Neural cell (in vitro differentiated cells): ENCODE results near the gene STX16. TPM values are rescaled to one million over a fixed set of nuclear protein-coding genes. Genes with fewer than 3 reads are reported as not detected.

Source experiments
- H2AFZ ChIP-seq: fragments of 200-600, 300-800 bp; sonication (generic), shearing (Covaris generic); 2 replicates; pipeline ENCODE4 v1.6.0; 2014; ENCODE audit warnings: low read depth, mild to moderate bottlenecking, antibody characterized with exemption, low read length, moderate library complexity
- H3F3A ChIP-seq: fragments of 200-600 bp; shearing (Covaris generic); 2 replicates; pipeline ENCODE4 v1.6.1; 2016; ENCODE audit warnings: mild to moderate bottlenecking, moderate library complexity, mixed read lengths, antibody characterized with exemption, low read length; ENCODE audit not compliant: insufficient read depth, poor library complexity, severe bottlenecking
- H3K27ac ChIP-seq: fragments of 200-600, 300-800 bp; sonication (generic), shearing (Covaris generic); 2 replicates; pipeline ENCODE4 v1.5.1; 2014; ENCODE audit warnings: mild to moderate bottlenecking, low read length, moderate library complexity
- H3K27me3 ChIP-seq: fragments of 300-800, 200-600 bp; sonication (generic), shearing (Covaris generic); 2 replicates; pipeline ENCODE4 v1.6.0; 2014; ENCODE audit warnings: mild to moderate bottlenecking, low read depth, low read length, moderate library complexity; ENCODE audit not compliant: insufficient read depth
- H3K36me3 ChIP-seq: fragments of 300-800, 200-600 bp; sonication (generic), shearing (Covaris generic); 2 replicates; pipeline ENCODE4 v1.5.1; 2014; ENCODE audit warnings: mild to moderate bottlenecking, antibody characterized with exemption, low read length, moderate library complexity; ENCODE audit not compliant: insufficient read depth
- H3K4me2 ChIP-seq: fragments of 300-800, 200-600 bp; sonication (generic), shearing (Covaris generic); 2 replicates; pipeline ENCODE4 v1.6.0; 2014; ENCODE audit warnings: mild to moderate bottlenecking, low read length
- H3K4me3 ChIP-seq: fragments of 300-800, 200-600 bp; sonication (generic), shearing (Covaris generic); 2 replicates; pipeline ENCODE4 v1.5.1; 2014; ENCODE audit warnings: mild to moderate bottlenecking, low read length, moderate library complexity
- H3K79me2 ChIP-seq: fragments of 200-600 bp; shearing (Covaris generic); replicated peaks from 2 replicates; pipeline ENCODE4 v1.6.0; 2014; ENCODE audit warnings: mild to moderate bottlenecking, low read length, moderate library complexity; ENCODE audit not compliant: insufficient read depth
- H3K9ac ChIP-seq: fragments of 300-800, 200-600 bp; sonication (generic), shearing (Covaris generic); 2 replicates; pipeline ENCODE4 v1.6.1; 2016; ENCODE audit warnings: mild to moderate bottlenecking, low read length, mixed read lengths
- H3K9me2 ChIP-seq: fragments of 200-600 bp; shearing (Covaris generic); 2 replicates; pipeline ENCODE4 v1.6.1; 2016; ENCODE audit warnings: mild to moderate bottlenecking, low read length, mixed read lengths; ENCODE audit not compliant: insufficient read depth
- H3K9me3 ChIP-seq: fragments of 200-600, 300-800 bp; sonication (generic), shearing (Covaris generic); 2 replicates; pipeline ENCODE4 v1.6.1; 2016; ENCODE audit warnings: mild to moderate bottlenecking, mixed run types, low read length, moderate library complexity, mixed read lengths
- H4K20me1 ChIP-seq: fragments of 200-600 bp; shearing (Covaris generic); 2 replicates; pipeline ENCODE4 v1.6.1; 2016; ENCODE audit warnings: mild to moderate bottlenecking, mixed run types; ENCODE audit not compliant: insufficient read depth
- CTCF ChIP-seq: fragments of 450-650 bp; IDR thresholded peaks from 2 replicates; pipeline ENCODE4 v1.5.1; 2014; ENCODE audit warnings: antibody characterized with exemption, mild to moderate bottlenecking, moderate library complexity; ENCODE audit not compliant: poor library complexity, severe bottlenecking
- EP300 ChIP-seq: fragments of 450-650 bp; conservative IDR thresholded peaks from 2 replicates; pipeline ENCODE4 v1.6.1; 2014; ENCODE audit warnings: antibody characterized with exemption, mild to moderate bottlenecking, moderate library complexity; ENCODE audit not compliant: poor library complexity, severe bottlenecking
- EZH2 ChIP-seq: fragments of 200-600, 300-800 bp; shearing (Covaris generic), sonication (generic); IDR thresholded peaks from 2 replicates; pipeline ENCODE4 v1.6.1; 2014; ENCODE audit warnings: antibody characterized with exemption, low read length, borderline replicate concordance, mild to moderate bottlenecking; ENCODE audit not compliant: insufficient read depth, poor library complexity, severe bottlenecking
- MXI1 ChIP-seq: fragments of 450-650 bp; conservative IDR thresholded peaks from 2 replicates; pipeline ENCODE4 v1.6.1; 2014; ENCODE audit warnings: antibody characterized with exemption, mild to moderate bottlenecking; ENCODE audit not compliant: poor library complexity, severe bottlenecking
- POLR2AphosphoS5 ChIP-seq: IDR thresholded peaks from 2 replicates; pipeline ENCODE4 v1.6.1; 2012
- RAD21 ChIP-seq: fragments of 450-650 bp; conservative IDR thresholded peaks from 2 replicates; pipeline ENCODE4 v1.6.1; 2014; ENCODE audit warnings: antibody characterized with exemption, mild to moderate bottlenecking, moderate library complexity
- REST ChIP-seq: IDR thresholded peaks from 2 replicates; pipeline ENCODE4 v1.6.1; 2012; ENCODE audit warnings: borderline replicate concordance
- SMC3 ChIP-seq: fragments of 450-650 bp; conservative IDR thresholded peaks from 2 replicates; pipeline ENCODE4 v1.6.1; 2014; ENCODE audit warnings: antibody characterized with exemption, mild to moderate bottlenecking, moderate library complexity; ENCODE audit not compliant: poor library complexity
- TAF1 ChIP-seq: IDR thresholded peaks from 2 replicates; pipeline ENCODE4 v1.6.1; 2012; ENCODE audit warnings: low read depth
- polyA plus RNA-seq: library from polyadenylated mRNA; depleted of rRNA; stranded (reverse); fragments of >200 nt; gene quantifications from 2 replicates; pipeline ENCODE4 v1.2.3, GENCODE V29; 2014

STX16 gene
- polyA plus RNA-seq, 1 donor from 2014 or later: 120 TPM

GRCh38 chr20:58659841-58660240 lies 8.8 kb downstream of the STX16 start:
- Histone ChIP-seq H3K27me3 (no peaks in the 10 kb centered on the region), H3K79me2 (peaks cover 65% of the 10 kb centered on the region), H3K9me2 (no peaks in the 10 kb centered on the region), H4K20me1 (peaks cover 33% of the 10 kb centered on the region), H3K36me3 (no peaks in the 10 kb centered on the region), H3K4me3 (peak overlapping the region; percentile 14), H3K9ac (no peak overlapping the region), H3F3A (no peaks in the 10 kb centered on the region), H3K9me3 (no peaks in the 10 kb centered on the region), H3K27ac (no peak overlapping the region), H3K4me2 (no peak overlapping the region), H2AFZ (no peak overlapping the region)
- TF ChIP-seq EP300 (no peak), RAD21 (no peak), SMC3 (no peak), REST (no peak), CTCF (no peak), POLR2AphosphoS5 (no peak), EZH2 (no peak), MXI1 (no peak), TAF1 (no peak)

- peaks cover 55% of the 10 kb centered on the region for H3K79me2 ChIP-seq
- no peak overlapping the region for H3K9ac ChIP-seq
- no peak overlapping the region for H3K4me3 ChIP-seq
- H3K27me3 ChIP-seq: no peaks in the 10 kb centered on the region
- H3K27ac ChIP-seq: no peak overlapping the region
- no peak for TF ChIP-seq RAD21
- no peaks in the 10 kb centered on the region for H3K9me2 ChIP-seq
- H3K36me3 ChIP-seq: no peaks in the 10 kb centered on the region
- no peak overlapping the region for H3K4me2 ChIP-seq
- H3K9me3 ChIP-seq: no peaks in the 10 kb centered on the region
- H2AFZ ChIP-seq: no peak overlapping the region
- H3F3A ChIP-seq: no peaks in the 10 kb centered on the region
- peaks cover 25% of the 10 kb centered on the region for H4K20me1 ChIP-seq
These were observed 9.9 kb downstream of the STX16 start for GRCh38 chr20:58660855-58661597.
